Stimulated activated CD8-positive, alpha-beta memory T cell treated with anti-CD3 and anti-CD28 coated beads, Interleukin-7, amount 100 ng/mL, for 4 hours (primary cell): ENCODE data around the gene NAV1.
"Not testable (repeated sequence)": the region's sequence is repeated elsewhere in the genome, so short reads cannot be mapped to it uniquely, and the experiment has no call there.

Source experiments
- DNase-seq, 2 donors: peaks; one replicate each; pipeline ENCODE4 v3.0.0-alpha.2; 2020; ENCODE audit warnings: low read depth in 2 of 2

The NAV1 gene

DNA sequence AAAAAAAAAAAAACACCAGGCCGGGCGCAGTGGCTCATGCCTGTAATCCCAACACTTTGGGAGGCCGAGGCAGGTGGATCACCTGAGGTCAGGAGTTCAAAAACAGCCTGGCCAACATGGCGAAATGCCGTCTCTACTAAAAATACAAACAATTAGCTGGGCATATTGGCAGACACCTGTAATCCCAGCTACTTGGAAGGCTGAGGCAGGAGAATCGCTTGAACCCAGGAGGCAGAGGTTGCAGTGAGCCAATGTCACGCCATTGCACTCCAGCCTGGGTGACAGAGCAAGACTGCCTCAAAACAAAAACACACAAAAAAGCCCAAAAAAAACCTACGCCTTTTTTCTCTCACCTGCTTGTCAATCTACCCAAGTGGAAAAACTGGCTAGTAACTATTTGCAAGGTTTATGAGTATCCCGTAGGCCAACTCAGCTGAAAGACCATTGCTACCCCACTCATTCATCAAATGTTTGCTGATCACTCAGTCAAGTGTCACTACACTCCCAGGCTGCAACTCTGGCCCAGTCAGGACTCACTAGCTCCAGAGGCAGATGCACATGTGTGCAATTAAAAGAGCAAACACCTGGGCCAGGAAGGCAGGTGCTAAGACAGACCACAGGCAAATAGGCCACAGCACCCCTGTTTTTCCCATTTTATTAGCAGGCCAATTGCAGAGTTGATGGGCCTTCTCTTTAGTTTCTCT, 34.0 kb upstream of the NAV1 start:
- no peak for DNase-seq

- DNase-seq: no peak
Observed at GRCh38 chr1:201505503-201505890, 33.4 kb upstream of the NAV1 start.

- no peak for DNase-seq
Observed at GRCh38 chr1:201506092-201506491, 32.8 kb upstream of the NAV1 start.

GRCh38 chr1:201506557-201507359, 32.2 kb upstream of the NAV1 start, which contains the start of gene CSRP1:
Gene CSRP1, minus strand, starts transcription at chr1:201507123. Its CDS starts 10,820 bp downstream, at chr1:201496303.
- DNase-seq: peak; percentile 56 to 77

- DNase-seq: no peak
Observed at GRCh38 chr1:201507360-201507675, 31.6 kb upstream of the NAV1 start.

DNA sequence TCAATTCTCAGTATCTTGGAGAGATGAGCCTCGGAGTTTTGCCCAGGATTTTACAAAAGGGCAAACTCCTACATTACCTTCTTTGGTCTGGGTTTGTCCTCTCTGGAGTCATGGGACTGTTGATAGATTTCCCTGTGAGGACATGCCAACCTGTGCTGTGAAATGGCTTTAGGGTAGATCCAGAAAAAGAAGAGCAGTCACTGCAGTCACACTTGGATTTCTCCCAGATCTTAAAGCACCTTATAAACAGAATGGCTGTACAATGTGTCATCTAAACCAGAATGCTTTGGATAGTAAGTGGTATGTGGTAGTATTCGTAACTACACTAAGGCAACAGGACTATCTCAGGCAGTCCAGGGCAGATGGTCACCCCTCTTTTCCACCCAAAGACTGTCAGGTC, 30.1 kb upstream of the NAV1 start:
- no peak for DNase-seq

DNA sequence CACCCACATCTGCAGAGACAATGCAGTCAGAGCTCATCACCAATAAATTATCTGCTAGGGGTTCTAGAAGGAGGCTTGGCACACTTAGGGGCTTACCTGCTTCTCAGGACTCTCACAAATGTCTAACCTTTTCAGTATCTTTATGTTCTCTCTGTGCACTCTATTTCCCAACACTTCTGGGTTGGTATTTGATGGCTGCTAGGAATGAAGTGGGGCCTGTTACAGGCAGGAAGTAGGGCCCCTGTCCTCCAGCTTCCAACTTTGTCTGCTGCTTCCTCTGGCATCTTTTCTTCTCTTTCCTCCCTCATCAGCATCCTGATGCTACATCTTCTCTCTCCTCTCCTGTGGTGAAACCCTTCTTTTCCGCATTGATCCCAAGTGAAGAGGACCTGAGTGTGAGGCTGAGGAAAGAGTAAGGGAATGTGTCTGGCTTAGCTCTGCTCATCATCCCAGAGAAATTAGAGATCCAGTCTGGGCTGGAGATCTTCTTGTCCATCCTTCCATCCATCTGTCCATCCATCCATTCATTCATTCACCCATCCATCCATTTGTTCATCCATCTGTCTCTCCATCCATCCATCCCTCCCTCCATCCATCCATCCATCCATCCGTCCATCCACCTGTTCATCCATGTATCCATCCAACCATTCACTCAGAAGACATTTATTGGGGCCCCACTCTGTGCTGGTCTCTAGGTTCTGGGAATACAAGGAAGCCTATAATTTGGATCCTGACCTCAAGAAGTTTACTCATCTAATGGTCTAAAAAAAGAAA, 29.1 kb upstream of the NAV1 start:
- DNase-seq: no peak

DNA sequence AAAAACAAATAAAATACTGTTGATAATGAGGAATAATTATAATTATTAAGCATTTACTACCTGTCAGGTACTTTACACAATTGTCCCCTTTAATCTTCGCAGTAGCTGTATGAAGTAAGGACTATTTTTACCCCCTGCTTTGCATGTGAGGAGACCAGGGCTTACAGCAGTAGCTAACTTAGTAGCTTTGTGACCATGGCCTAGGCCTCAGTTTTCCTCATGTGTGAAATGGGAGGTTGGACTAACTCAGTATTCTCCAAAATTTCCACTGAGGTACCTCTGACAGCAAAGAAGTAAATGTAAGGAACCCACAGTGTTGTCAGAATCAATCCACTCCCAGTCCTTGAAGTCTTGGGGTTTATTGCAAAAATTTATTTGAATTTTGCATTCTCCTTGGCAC, 28.2 kb upstream of the NAV1 start:
- no peak for DNase-seq

GRCh38 chr1:201511396-201511940, 27.5 kb upstream of the NAV1 start:
- DNase-seq: no peak

- DNase-seq: no peak
Observed at GRCh38 chr1:201511941-201512539, 26.9 kb upstream of the NAV1 start.

DNA sequence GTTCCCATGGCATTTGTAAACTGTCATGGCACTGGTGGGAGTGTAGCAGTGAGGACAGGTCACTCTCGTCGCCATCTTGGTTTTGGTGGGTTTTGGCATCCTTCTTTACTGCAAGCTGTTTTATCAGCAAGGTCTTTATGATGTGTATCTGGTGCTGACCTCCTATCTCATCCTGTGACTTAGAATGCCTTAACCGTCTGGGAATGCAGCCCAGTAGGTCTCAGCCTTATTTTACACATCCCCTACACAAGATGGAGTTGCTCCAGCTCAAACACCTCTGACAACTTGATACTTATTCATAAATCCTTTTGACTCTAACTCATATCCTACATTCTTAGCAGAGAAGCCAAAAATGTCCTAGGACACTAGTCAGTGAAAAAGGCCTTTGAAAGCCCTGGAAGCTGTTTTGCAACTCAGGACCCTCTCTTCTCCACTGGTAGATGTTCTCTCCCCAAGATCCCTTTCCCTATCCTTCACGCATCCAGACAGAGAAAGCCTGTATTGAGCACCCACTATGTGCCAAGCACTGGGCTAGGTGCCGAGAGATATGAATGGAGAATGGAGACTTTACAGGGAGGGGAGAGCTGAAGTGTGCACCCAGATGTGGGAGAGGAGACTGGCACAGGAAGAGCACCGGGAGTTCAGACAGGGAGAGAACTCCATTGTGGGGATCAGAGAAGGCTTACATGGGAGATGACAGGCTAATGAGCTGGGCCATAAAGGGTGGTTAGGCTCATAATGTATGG, 25.3 kb upstream of the NAV1 start:
- no peak for DNase-seq

DNA sequence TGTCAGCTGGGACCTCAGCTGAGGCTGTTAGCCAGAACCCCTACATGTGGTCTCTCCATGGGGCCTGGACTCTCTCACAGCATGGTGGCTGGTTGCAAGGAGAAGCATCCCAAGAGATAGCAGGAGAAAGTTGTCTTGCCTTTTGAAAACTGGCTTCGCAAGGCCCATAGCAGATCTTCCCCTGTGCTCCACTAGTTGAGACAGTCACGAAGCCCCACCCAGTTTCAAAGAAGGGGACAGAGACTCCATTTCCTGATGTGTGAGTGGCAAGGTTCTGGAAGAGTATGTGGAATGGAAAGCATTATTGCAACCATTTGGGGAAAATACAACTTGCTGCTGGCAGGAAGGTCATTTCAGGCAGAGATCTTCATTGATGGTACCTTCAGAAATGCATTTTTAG, 24.5 kb upstream of the NAV1 start:
- DNase-seq: no peak

DNA sequence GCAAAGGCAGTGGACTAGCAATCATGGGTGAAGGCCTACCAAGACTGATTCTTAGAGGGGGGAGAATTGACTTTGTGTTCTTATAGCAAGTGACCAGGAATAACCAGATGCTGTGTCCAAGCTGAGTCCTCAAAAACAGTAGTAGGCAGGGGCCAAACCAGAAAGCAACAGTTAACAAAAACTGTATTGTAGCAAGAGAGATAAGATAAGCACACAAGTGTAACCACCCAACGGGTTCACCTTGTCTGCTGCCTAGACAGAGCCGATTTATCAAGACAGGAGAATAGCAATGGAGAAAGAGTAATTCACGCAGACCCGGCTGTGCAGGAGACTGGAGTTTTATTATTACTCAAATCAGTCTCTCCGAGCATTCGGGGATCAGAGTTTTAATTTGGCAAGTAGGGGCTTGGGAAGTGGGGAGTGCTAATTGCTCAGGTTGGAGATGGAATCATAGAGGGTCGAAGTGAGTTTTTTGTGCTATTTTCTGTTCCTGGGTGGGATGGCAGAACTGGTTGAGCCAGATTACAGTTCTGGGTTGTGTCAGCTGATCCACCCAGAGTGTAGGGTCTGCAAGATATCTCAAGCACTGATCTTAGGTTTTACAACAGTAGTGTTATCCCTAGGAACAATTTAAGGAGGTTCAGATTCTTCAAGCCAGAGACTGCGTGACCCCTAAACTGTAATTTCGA, 23.7 kb upstream of the NAV1 start:
- DNase-seq: no peak

GRCh38 chr1:201515895-201516294, 23.0 kb upstream of the NAV1 start:
- no peak for DNase-seq

- no peak for DNase-seq
Observed at GRCh38 chr1:201516511-201517127, 22.3 kb upstream of the NAV1 start.

DNA sequence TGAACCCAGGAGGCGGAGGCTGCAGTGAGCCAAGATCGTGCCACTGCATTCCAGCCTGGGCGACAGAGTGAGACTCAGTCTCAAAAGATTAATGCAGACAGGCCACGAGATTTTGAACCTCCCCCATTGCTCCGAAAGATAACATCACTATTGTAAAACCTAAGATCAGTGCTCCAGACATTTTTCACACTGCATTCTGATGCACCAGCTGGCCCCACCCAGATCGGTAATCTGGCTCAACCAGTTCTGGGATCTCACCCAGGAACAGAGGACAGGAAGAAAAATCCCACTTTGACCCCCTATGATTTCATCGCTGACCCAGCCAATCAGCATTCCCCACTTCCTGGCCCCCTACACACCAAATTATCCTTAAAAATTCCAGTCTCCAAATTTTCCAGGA, 21.3 kb upstream of the NAV1 start:
- DNase-seq: no peak

DNA sequence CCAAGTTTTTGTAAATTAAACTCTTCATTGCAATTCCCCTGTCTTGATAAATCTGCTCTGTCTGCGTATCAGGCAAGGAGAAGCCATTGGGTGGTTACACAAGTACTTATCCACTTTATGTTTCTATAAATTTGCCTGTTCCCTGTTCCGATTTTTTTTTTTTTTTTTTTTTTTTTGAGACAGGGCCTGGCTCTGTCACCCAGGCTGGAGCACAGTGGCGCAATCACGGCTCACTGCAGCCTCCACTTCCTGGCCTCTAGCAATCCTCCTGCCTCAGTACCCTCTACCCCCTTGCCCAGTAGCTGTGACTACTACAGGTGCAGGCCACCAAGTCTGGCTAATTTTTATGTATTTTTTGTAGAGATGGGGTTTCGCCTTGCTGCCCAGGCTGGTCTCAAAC, 20.9 kb upstream of the NAV1 start:
- no peak for DNase-seq

DNA sequence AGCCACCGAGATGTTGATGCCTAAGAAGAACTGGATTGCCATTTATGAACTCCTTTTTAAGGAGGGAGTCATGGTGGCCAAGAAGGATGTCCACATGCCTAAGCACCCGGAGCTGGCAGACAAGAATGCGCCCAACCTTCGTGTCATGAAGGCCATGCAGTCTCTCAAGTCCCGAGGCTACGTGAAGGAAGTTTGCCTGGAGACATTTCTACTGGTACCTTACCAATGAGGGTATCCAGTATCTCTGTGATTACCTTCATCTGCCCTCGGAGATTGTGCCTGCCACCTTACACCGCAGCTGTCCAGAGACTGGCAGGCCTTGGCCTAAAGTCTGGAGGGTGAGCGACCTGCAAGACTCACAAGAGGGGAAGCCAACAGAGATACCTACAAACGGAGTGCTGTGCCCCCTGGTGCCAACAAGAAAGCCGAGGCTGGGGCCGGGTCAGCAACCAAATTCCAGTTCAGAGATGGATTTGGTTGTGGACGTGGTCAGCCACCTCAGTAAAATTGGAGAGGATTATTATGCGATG, 18.8 kb upstream of the NAV1 start:
- DNase-seq: not testable (repeated sequence)

- no peak for DNase-seq
Observed at GRCh38 chr1:201525193-201525778, 13.6 kb upstream of the NAV1 start.

DNA sequence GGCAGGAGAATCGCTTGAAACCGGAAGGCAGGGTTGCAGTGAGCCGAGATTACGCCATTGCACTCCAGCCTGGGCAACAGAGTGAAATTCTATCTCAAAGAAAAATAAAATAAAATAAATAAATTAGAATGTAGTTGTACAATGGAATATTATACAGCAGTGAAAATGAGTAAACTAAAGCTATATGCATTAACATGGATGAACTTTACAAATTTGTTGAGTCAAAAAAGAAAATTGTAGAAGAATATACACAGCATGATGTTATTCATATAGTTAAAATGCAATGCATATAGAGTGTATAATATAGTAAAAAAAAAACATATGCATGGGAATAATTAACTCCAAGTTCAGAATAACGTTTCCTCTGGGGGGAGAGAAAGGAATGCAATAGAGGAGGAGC, 11.0 kb upstream of the NAV1 start:
- no peak for DNase-seq
